GM12801 (cell line): Measurements from ENCODE around the gene OR6C2.

Experiments
- TF ChIP-seq, protein P1 (sequence below): IDR thresholded peaks from one replicate; pipeline ENCODE4 v1.5.1; 2011; ENCODE audit warnings: control low read depth; ENCODE audit not compliant: insufficient read length; ENCODE audit errors: extremely low read depth

OR6C2 gene

DNA sequence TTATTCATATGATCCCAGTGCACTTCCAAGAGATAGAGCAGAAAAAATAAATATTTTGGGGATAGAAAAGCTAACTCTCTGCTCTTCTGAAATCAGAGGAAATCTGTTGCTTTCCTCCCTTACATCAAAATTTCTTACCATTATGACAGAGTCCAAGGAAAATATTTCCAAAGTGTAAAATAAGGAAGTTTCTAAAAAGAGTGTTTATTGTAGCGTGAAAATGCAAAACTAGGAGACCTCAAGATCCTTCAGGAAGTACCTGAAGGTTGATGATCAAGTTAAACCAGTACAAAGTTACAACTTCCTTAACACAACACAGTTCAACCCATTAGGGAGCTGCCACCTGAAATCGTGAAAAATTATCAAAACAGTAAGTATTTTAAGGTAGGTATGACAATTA is at the start of gene OR6C2:
TSS of gene OR6C2 (plus strand) at position 301 of the 400 bp plus-strand sequence. CDS start 8,138 bp downstream, outside the sequence.
- TF ChIP-seq, protein P1, sequence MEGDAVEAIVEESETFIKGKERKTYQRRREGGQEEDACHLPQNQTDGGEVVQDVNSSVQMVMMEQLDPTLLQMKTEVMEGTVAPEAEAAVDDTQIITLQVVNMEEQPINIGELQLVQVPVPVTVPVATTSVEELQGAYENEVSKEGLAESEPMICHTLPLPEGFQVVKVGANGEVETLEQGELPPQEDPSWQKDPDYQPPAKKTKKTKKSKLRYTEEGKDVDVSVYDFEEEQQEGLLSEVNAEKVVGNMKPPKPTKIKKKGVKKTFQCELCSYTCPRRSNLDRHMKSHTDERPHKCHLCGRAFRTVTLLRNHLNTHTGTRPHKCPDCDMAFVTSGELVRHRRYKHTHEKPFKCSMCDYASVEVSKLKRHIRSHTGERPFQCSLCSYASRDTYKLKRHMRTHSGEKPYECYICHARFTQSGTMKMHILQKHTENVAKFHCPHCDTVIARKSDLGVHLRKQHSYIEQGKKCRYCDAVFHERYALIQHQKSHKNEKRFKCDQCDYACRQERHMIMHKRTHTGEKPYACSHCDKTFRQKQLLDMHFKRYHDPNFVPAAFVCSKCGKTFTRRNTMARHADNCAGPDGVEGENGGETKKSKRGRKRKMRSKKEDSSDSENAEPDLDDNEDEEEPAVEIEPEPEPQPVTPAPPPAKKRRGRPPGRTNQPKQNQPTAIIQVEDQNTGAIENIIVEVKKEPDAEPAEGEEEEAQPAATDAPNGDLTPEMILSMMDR = no peak

DNA sequence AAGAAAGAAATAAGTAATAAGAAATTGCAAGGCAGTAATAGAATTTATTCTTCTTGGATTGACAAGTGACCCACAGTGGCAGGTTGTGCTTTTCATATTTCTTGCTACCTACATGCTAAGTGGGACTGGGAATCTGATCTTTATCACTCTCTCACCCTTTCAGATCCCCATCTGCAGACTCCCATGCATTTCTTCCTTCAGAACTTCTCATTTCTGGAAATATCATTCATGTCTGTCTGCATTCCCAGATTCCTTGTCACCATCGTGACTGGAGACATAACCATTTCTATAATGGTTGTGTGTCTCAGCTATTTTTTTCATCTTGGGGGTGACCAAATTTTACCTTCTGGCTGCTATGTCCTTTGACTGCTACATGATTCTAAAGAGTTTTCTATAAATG is 47.5 kb upstream of the OR6C2 start:
- TF ChIP-seq, protein P1 = no peak

DNA sequence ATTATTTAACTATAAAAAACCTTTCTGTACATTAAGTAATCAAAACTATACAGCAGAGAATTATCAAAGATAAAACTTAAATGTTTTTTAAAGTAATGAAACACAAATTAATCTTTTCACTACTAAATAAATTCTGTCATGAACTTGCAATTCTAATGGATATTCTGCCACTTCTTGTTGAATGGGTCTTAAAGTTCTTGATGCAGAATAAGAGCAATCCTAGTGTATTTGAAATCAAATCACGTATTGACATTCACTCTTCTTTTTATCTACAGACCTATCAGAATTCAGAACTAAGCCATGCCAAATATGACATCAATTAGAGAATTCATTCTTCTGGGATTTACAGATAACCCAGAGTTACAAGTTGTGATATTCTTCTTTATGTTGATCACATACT is 43.6 kb upstream of the OR6C2 start, which contains the start of gene OR6C65:
TSS of gene OR6C65 (plus strand) at position 301 of the 400 bp plus-strand sequence. CDS start at position 301, 0 bp downstream.
- TF ChIP-seq, protein P1 = no peak

DNA sequence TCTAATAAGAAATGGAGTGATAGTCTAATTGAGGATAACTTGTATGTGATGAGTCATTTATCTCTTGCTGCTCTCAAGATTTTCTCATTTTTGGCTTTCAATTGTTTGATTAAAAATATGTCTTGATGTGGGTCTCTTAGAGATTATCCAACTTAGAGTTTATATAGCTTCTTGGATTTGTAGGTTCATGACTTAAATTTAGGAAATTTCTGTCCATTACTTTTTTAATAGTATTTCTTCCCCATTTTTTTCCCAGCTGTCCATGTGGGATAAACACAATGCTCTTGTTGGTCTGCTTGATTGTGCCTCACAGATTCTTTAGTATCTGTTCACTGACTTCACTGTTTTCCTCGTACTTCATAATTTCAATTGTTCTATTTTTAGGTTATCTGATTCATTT is 36.0 kb upstream of the OR6C2 start:
- TF ChIP-seq, protein P1 = no peak

DNA sequence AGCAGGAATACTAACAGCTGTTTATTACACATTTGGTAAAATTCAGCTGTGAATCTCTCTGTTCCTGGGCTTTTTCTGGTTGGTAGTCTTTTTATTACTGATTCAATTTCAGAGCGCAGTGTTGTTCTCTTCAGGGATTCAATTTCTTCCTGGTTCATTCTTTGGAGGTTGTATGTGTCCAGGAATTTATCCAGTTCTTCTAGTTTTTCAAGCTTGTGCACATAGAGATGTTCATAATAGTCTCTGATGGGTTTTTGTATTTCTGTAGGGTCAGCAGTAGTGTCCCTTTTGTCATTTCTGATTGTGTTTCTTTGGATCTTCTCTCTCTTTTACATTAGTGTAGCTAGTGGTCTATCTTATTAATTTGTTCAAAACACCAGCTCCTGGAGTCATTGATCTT is 26.9 kb upstream of the OR6C2 start:
- TF ChIP-seq, protein P1 = no peak

DNA sequence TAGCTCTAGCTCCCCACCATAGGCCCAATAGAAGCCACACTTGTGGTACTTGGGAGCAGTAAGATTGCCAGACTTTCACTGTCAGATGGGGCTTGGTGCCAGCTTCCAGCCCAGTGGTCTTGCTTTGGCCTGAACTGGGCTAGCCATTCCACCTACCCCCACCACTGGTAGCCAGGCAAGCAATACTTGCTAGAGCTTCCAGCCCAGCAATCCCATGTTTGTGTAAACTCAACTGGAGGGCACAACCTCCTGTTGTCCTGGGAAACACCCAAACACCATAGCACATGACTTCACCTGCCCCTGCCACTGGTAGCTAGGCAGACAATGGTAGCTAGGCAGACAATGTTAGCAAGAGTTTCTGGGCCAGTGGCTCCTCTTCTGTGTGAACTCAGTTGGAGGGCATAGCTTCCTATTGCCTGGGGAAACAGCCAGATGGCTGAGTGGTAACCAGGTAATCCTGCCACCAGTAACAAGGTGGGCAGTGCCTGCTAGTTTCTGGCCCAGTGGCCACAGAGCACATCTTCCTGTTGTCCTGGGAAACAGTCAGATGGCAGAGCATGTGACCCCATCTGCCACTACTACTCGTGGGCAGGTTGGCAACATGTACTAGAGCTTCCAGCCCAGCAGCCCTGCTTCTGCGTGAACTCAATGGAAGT is 23.4 kb upstream of the OR6C2 start:
- TF ChIP-seq, protein P1 = no peak

DNA sequence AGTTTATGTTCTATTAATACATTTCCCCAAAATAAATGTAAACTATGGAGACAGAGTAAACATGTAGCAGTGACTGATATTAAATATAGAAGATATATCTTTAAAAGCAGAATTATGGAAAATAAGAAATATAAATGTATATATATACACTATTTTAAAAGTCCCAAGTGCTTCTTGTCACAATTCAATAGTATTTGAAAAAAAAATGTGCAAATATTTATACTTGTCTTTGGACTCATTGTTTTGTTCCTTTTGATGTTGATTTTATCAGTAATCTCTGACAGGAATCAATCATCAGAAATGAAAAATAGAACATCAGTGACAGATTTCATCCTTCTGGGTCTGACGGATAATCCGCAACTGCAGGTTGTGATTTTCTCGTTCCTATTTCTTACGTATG is 17.9 kb upstream of the OR6C2 start, which contains the start of gene OR6C76:
TSS of gene OR6C76 (plus strand) at position 301 of the 400 bp plus-strand sequence. CDS start at position 301, 0 bp downstream.
- TF ChIP-seq, protein P1 = no peak
